Measurements from ENCODE around the gene BTLA. TPM values are rescaled to one million over a fixed set of nuclear protein-coding genes. Genes with fewer than 3 reads are reported as not detected.

Gene BTLA
- total and polyA plus RNA-seq, 10 of the 15 experiments (the other 5 are each of a cell fraction or from before 2014, with no cell fraction given) = 55.4 to 134 (median 84.2) TPM

DNA sequence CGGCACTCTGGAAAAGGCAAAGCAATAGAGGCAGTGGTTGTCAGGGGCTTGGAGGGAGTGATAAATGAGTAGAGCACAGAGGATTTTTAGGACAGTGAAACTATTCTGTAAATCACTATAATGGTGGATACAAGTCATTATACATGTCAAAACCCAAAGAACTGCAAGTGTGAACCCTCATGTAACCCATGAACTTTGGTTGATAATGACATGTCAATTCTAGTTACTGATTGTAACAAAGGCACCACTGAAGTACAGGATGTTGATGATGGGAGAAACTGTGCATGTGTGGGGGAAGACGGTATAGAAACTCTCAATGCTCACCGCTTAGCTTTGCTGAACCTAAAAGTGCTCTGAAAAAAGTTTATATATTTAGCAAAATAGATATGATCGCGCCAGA, 36.0 kb downstream of the BTLA start (continued):
- TF ChIP-seq TBL1XR1 (IDR thresholded peaks at IDR 0.05; ENCODE audit: low read depth, low read length) (peak; percentile 43), POLR2AphosphoS2 (IDR thresholded peaks at IDR 0.05; ENCODE audit: low read depth, low read length) (no peak), SIX5 (IDR thresholded peaks at IDR 0.05; ENCODE audit: low read depth, low read length, severe bottlenecking) (no peak), CBX3 (IDR thresholded peaks at IDR 0.05; ENCODE audit: borderline replicate concordance, low read depth) (no peak), SP1 (IDR thresholded peaks at IDR 0.05; ENCODE audit: low read depth, low read length) (no peak), NRF1 (conservative IDR thresholded peaks at IDR 0.05; ENCODE audit: low read depth, low read length) (no peak), TCF3 (IDR thresholded peaks at IDR 0.05; ENCODE audit: borderline replicate concordance, insufficient read depth, low read depth, low read length) (no peak), ZNF622 (IDR thresholded peaks at IDR 0.05) (no peak), MYB (IDR thresholded peaks at IDR 0.05; ENCODE audit: borderline replicate concordance, low read depth, low read length) (no peak), IKZF1 (conservative IDR thresholded peaks at IDR 0.05) (peak; percentile 46), NFYB (IDR thresholded peaks at IDR 0.05; ENCODE audit: insufficient read depth, low read depth, low read length) (no peak), NR2C2 (IDR thresholded peaks at IDR 0.05; ENCODE audit: borderline replicate concordance, control insufficient read depth, insufficient read length, low read depth) (no peak), ZBTB11 (CRISPR knock-in tag; IDR thresholded peaks at IDR 0.05) (no peak)
- TF ChIP-seq, protein P1, sequence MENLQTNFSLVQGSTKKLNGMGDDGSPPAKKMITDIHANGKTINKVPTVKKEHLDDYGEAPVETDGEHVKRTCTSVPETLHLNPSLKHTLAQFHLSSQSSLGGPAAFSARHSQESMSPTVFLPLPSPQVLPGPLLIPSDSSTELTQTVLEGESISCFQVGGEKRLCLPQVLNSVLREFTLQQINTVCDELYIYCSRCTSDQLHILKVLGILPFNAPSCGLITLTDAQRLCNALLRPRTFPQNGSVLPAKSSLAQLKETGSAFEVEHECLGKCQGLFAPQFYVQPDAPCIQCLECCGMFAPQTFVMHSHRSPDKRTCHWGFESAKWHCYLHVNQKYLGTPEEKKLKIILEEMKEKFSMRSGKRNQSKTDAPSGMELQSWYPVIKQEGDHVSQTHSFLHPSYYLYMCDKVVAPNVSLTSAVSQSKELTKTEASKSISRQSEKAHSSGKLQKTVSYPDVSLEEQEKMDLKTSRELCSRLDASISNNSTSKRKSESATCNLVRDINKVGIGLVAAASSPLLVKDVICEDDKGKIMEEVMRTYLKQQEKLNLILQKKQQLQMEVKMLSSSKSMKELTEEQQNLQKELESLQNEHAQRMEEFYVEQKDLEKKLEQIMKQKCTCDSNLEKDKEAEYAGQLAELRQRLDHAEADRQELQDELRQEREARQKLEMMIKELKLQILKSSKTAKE (IDR thresholded peaks at IDR 0.05; ENCODE audit: low read depth, poor library complexity, severe bottlenecking) = peak; percentile 44
- TF ChIP-seq, protein P2, sequence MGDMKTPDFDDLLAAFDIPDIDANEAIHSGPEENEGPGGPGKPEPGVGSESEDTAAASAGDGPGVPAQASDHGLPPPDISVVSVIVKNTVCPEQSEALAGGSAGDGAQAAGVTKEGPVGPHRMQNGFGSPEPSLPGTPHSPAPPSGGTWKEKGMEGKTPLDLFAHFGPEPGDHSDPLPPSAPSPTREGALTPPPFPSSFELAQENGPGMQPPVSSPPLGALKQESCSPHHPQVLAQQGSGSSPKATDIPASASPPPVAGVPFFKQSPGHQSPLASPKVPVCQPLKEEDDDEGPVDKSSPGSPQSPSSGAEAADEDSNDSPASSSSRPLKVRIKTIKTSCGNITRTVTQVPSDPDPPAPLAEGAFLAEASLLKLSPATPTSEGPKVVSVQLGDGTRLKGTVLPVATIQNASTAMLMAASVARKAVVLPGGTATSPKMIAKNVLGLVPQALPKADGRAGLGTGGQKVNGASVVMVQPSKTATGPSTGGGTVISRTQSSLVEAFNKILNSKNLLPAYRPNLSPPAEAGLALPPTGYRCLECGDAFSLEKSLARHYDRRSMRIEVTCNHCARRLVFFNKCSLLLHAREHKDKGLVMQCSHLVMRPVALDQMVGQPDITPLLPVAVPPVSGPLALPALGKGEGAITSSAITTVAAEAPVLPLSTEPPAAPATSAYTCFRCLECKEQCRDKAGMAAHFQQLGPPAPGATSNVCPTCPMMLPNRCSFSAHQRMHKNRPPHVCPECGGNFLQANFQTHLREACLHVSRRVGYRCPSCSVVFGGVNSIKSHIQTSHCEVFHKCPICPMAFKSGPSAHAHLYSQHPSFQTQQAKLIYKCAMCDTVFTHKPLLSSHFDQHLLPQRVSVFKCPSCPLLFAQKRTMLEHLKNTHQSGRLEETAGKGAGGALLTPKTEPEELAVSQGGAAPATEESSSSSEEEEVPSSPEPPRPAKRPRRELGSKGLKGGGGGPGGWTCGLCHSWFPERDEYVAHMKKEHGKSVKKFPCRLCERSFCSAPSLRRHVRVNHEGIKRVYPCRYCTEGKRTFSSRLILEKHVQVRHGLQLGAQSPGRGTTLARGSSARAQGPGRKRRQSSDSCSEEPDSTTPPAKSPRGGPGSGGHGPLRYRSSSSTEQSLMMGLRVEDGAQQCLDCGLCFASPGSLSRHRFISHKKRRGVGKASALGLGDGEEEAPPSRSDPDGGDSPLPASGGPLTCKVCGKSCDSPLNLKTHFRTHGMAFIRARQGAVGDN (IDR thresholded peaks at IDR 0.05) = peak; percentile 90
- TF ChIP-seq, protein P3, sequence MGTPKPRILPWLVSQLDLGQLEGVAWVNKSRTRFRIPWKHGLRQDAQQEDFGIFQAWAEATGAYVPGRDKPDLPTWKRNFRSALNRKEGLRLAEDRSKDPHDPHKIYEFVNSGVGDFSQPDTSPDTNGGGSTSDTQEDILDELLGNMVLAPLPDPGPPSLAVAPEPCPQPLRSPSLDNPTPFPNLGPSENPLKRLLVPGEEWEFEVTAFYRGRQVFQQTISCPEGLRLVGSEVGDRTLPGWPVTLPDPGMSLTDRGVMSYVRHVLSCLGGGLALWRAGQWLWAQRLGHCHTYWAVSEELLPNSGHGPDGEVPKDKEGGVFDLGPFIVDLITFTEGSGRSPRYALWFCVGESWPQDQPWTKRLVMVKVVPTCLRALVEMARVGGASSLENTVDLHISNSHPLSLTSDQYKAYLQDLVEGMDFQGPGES (IDR thresholded peaks at IDR 0.05) = no peak
- TF ChIP-seq, protein P4, sequence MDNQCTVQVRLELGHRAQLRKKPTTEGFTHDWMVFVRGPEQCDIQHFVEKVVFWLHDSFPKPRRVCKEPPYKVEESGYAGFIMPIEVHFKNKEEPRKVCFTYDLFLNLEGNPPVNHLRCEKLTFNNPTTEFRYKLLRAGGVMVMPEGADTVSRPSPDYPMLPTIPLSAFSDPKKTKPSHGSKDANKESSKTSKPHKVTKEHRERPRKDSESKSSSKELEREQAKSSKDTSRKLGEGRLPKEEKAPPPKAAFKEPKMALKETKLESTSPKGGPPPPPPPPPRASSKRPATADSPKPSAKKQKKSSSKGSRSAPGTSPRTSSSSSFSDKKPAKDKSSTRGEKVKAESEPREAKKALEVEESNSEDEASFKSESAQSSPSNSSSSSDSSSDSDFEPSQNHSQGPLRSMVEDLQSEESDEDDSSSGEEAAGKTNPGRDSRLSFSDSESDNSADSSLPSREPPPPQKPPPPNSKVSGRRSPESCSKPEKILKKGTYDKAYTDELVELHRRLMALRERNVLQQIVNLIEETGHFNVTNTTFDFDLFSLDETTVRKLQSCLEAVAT (IDR thresholded peaks at IDR 0.05) = peak; percentile 55
